Loucy (cell line): ENCODE measurements around the gene ETFB.
"Not testable (repeated sequence)": the region's sequence is repeated elsewhere in the genome, so short reads cannot be mapped to it uniquely, and the experiment has no call there.

Experiments used
- H2AFZ ChIP-seq: fragments of 200-600 bp; sonication (generic); 2 replicates; pipeline ENCODE4 v1.6.0; 2016; ENCODE audit warnings: antibody characterized with exemption, mild to moderate bottlenecking, low read length, moderate library complexity
- H3F3A ChIP-seq: fragments of 200-600 bp; 2 replicates; pipeline ENCODE4 v1.6.0; 2016; ENCODE audit warnings: antibody characterized with exemption, low read depth, mild to moderate bottlenecking
- H3K27me3 ChIP-seq: fragments of 200-600 bp; sonication (generic); 2 replicates; pipeline ENCODE4 v1.6.1; 2014; ENCODE audit warnings: low read length, mild to moderate bottlenecking; ENCODE audit not compliant: insufficient read depth, poor library complexity, severe bottlenecking
- H3K36me3 ChIP-seq: fragments of 200-600 bp; sonication (generic); 2 replicates; pipeline ENCODE4 v1.6.1; 2016; ENCODE audit warnings: low read length; ENCODE audit not compliant: insufficient read depth
- H3K4me1 ChIP-seq: fragments of 200-600 bp; sonication (generic); 2 replicates; pipeline ENCODE4 v1.5.1; 2014; ENCODE audit warnings: low read length, mild to moderate bottlenecking; ENCODE audit not compliant: insufficient read depth, poor library complexity, severe bottlenecking
- H3K4me2 ChIP-seq: fragments of 200-600 bp; sonication (generic); 2 replicates; pipeline ENCODE4 v1.6.0; 2014; ENCODE audit warnings: antibody characterized with exemption, low read length, low read depth, mild to moderate bottlenecking; ENCODE audit not compliant: poor library complexity, severe bottlenecking
- H3K4me3 ChIP-seq: fragments of 200-600 bp; sonication (generic); 2 replicates; pipeline ENCODE4 v1.5.1; 2014; ENCODE audit warnings: low read length, mild to moderate bottlenecking, mixed read lengths; ENCODE audit not compliant: poor library complexity, severe bottlenecking
- H3K79me2 ChIP-seq: fragments of 200-600 bp; sonication (generic); 2 replicates; pipeline ENCODE4 v1.6.1; 2014; ENCODE audit warnings: low read length; ENCODE audit not compliant: insufficient read depth
- H3K9ac ChIP-seq: fragments of 200-600 bp; sonication (generic); 2 replicates; pipeline ENCODE4 v1.6.0; 2014; ENCODE audit warnings: mild to moderate bottlenecking, low read depth, low read length, moderate library complexity; ENCODE audit not compliant: poor library complexity, severe bottlenecking
- H3K9me2 ChIP-seq: fragments of 200-600 bp; sonication (generic); replicated peaks from 2 replicates; pipeline ENCODE4 v1.6.1; 2016; ENCODE audit warnings: low read depth, low read length, mixed read lengths
- H3K9me3 ChIP-seq: fragments of 200-600 bp; sonication (generic); 2 replicates; pipeline ENCODE4 v1.6.1; 2014; ENCODE audit warnings: mild to moderate bottlenecking, antibody characterized with exemption, low read length, low read depth; ENCODE audit not compliant: insufficient read depth
- H4K20me1 ChIP-seq: fragments of 200-600 bp; sonication (generic); 2 replicates; pipeline ENCODE4 v1.6.0; 2014; ENCODE audit warnings: antibody characterized with exemption, low read length, mild to moderate bottlenecking; ENCODE audit not compliant: insufficient read depth, poor library complexity, severe bottlenecking
- EZH2phosphoT487 ChIP-seq: fragments of 200-600 bp; IDR thresholded peaks from 2 replicates; pipeline ENCODE4 v1.6.1; 2018; ENCODE audit warnings: antibody characterized with exemption, mild to moderate bottlenecking, moderate library complexity, borderline replicate concordance
- TF ChIP-seq, protein P1 (sequence below): fragments of 200-600 bp; sonication (generic); conservative IDR thresholded peaks from 2 replicates; pipeline ENCODE4 v1.5.1; 2014; ENCODE audit warnings: mild to moderate bottlenecking, antibody characterized with exemption, low read length

ETFB gene

DNA sequence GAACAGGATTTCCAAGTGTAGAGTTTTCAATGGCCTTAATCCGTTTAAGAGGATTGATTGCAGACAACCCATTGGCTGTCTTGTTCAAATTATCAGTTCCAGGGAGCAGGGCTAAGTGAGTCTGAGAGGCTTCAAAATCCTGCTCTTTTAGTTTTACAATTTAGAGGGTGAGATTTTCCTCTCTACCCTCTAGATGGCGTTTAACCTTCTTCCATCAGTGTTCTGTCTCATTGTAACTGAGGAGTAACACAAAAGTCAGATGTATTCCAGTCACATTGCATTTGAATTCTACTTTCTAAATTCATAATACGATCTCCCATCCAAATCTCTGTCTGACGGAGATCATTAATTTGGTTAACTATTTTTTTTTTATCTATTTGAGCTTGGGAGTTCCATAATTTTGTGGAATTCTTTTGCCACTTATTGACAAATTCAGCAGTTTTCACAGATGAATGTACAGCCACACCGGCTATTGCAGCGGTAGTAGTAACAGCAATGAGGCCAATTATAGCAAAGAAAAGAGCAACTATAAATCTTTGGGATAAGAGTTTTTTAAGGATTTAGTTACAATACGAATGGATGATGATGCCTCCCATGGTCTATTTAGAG lies 32.0 kb upstream of the ETFB start:
- H3K36me3 ChIP-seq = no peaks in the 10 kb centered on the region
- H3K4me2 ChIP-seq = no peak overlapping the region
- no peaks in the 10 kb centered on the region for H3K27me3 ChIP-seq
- peaks cover 40% of the 10 kb centered on the region for H3K4me1 ChIP-seq
- no peak overlapping the region for H3K4me3 ChIP-seq
- H4K20me1 ChIP-seq = no peaks in the 10 kb centered on the region
- H3K9me2 ChIP-seq = no peaks in the 10 kb centered on the region
- 0 out of 2 replicates have a peak, but pooled peaks cover 4% of the 10 kb centered on the region for H3F3A ChIP-seq
- peaks cover 6% of the 10 kb centered on the region; the same call in 1 of the 2 replicates for H3K9me3 ChIP-seq
- H3K79me2 ChIP-seq = peaks cover 12% of the 10 kb centered on the region
- no peak overlapping the region for H2AFZ ChIP-seq
- TF ChIP-seq EZH2phosphoT487 = no peak
- TF ChIP-seq, protein P1, sequence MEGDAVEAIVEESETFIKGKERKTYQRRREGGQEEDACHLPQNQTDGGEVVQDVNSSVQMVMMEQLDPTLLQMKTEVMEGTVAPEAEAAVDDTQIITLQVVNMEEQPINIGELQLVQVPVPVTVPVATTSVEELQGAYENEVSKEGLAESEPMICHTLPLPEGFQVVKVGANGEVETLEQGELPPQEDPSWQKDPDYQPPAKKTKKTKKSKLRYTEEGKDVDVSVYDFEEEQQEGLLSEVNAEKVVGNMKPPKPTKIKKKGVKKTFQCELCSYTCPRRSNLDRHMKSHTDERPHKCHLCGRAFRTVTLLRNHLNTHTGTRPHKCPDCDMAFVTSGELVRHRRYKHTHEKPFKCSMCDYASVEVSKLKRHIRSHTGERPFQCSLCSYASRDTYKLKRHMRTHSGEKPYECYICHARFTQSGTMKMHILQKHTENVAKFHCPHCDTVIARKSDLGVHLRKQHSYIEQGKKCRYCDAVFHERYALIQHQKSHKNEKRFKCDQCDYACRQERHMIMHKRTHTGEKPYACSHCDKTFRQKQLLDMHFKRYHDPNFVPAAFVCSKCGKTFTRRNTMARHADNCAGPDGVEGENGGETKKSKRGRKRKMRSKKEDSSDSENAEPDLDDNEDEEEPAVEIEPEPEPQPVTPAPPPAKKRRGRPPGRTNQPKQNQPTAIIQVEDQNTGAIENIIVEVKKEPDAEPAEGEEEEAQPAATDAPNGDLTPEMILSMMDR = peak; percentile 68
- H3K9ac ChIP-seq = peak overlapping the region; percentile 11

DNA sequence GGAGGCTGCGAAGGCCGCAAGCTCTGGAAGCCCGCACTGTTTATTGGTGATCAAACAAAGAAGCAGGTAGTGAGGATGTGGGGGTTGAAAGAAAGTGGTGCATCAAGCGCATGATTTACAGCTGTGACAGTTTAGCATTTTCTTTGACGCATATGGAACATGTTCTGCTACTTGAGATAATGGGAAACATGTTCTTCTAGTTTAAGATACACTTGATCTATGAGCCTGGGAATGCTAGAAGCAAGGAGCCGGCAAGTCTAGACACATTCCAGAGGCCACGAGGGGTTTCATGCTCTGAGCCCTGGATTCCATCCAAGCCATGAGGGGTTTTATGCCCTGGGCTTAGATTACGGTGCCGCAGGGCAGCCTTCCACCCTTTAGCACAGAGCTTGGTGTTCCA lies 31.3 kb upstream of the ETFB start:
- not testable (repeated sequence) for H3K9ac ChIP-seq
- H3K79me2 ChIP-seq = peaks cover 12% of the 10 kb centered on the region

DNA sequence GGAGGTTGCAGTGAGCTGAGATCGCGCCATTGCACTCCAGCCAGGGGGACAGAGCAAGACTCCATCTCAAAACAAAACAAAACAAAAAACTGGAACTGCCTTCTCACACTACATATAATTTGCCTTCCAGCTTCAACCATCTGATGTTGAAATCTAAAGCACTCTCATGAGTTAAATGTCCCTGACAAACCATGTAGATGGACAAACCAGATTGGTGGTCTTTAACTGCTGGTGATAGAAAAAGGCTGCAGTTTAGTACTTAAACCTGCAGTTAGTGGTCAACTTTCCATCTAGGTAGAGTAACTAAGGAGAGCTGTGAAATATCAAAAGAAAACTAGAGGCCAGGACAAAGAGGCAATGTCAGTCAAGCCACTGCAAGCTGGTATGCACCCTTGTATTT lies 30.0 kb upstream of the ETFB start:
- H3K4me1 ChIP-seq = peaks cover 40% of the 10 kb centered on the region
- peak overlapping the region; percentile 8 for H3K4me2 ChIP-seq
- no peaks in the 10 kb centered on the region for H3K36me3 ChIP-seq
- no peaks in the 10 kb centered on the region for H3K9me3 ChIP-seq
- H3F3A ChIP-seq = 0 out of 2 replicates have a peak, but pooled peaks cover 4% of the 10 kb centered on the region
- H3K9ac ChIP-seq = peak overlapping the region; percentile 11
- no peaks in the 10 kb centered on the region for H3K9me2 ChIP-seq
- no peak overlapping the region for H3K4me3 ChIP-seq
- H3K79me2 ChIP-seq = peaks cover 12% of the 10 kb centered on the region
- no peak for TF ChIP-seq EZH2phosphoT487
- TF ChIP-seq, protein P1 = no peak
- no peaks in the 10 kb centered on the region for H3K27me3 ChIP-seq
- no peaks in the 10 kb centered on the region for H4K20me1 ChIP-seq
- no peak overlapping the region for H2AFZ ChIP-seq

More for the DNA sequence above, 31.3 kb upstream of the ETFB start:
- not testable (repeated sequence) for H3K36me3 ChIP-seq, H3K9me3 ChIP-seq, H3F3A ChIP-seq, H3K27me3 ChIP-seq, H3K4me3 ChIP-seq, H4K20me1 ChIP-seq, H3K9me2 ChIP-seq, H3K4me2 ChIP-seq, H2AFZ ChIP-seq
- peaks cover 40% of the 10 kb centered on the region for H3K4me1 ChIP-seq
